Type B pancreatic cell (in vitro differentiated cells): Measurements from ENCODE around the gene ST6GALNAC3. TPM values are rescaled to one million over a fixed set of nuclear protein-coding genes. Genes with fewer than 3 reads are reported as not detected.

Source experiments
- DNase-seq: peaks from one replicate; pipeline ENCODE4 v3.0.0; 2021; ENCODE audit warnings: mixed read lengths; ENCODE audit not compliant: unreplicated experiment; ENCODE audit errors: extremely low spot score
- H3K27ac Mint-ChIP-seq: 2 replicates; pipeline ENCODE4 v1.8.0; 2021; ENCODE audit warnings: mild to moderate bottlenecking, mixed read lengths
- H3K27me3 Mint-ChIP-seq: 2 replicates; pipeline ENCODE4 v1.8.0; 2021; ENCODE audit warnings: mixed read lengths
- H3K36me3 Mint-ChIP-seq: 2 replicates; pipeline ENCODE4 v1.8.0; 2021; ENCODE audit warnings: mixed read lengths
- H3K4me1 Mint-ChIP-seq: one replicate; pipeline ENCODE4 v1.8.0; 2021; ENCODE audit warnings: mixed read lengths; ENCODE audit not compliant: unreplicated experiment
- H3K4me3 Mint-ChIP-seq: 2 replicates; pipeline ENCODE4 v1.8.0; 2021; ENCODE audit warnings: mild to moderate bottlenecking, mixed read lengths
- H3K9me3 Mint-ChIP-seq: 2 replicates; pipeline ENCODE4 v1.8.0; 2021; ENCODE audit warnings: mixed read lengths
- total RNA-seq: library from RNA; stranded (reverse); gene quantifications from 2 replicates; pipeline ENCODE4 v1.2.1, GENCODE V29; 2021; ENCODE audit warnings: low replicate concordance
- TF ChIP-seq, protein P1 (sequence below): fragments of 200-600 bp; sonication (generic); conservative IDR thresholded peaks from 2 replicates; pipeline ENCODE4 v1.5.0; 2021; ENCODE audit warnings: antibody characterized with exemption, mild to moderate bottlenecking

Gene ST6GALNAC3
- total RNA-seq, 1 donor from 2014 or later = 24.7 TPM

- Mint-ChIP-seq H3K36me3 (no peaks in the 10 kb centered on the region), H3K9me3 (no peaks in the 10 kb centered on the region), H3K27me3 (no peaks in the 10 kb centered on the region), H3K4me3 (no peak overlapping the region), H3K4me1 (no peaks in the 10 kb centered on the region), H3K27ac (no peak overlapping the region)
- TF ChIP-seq, protein P1, sequence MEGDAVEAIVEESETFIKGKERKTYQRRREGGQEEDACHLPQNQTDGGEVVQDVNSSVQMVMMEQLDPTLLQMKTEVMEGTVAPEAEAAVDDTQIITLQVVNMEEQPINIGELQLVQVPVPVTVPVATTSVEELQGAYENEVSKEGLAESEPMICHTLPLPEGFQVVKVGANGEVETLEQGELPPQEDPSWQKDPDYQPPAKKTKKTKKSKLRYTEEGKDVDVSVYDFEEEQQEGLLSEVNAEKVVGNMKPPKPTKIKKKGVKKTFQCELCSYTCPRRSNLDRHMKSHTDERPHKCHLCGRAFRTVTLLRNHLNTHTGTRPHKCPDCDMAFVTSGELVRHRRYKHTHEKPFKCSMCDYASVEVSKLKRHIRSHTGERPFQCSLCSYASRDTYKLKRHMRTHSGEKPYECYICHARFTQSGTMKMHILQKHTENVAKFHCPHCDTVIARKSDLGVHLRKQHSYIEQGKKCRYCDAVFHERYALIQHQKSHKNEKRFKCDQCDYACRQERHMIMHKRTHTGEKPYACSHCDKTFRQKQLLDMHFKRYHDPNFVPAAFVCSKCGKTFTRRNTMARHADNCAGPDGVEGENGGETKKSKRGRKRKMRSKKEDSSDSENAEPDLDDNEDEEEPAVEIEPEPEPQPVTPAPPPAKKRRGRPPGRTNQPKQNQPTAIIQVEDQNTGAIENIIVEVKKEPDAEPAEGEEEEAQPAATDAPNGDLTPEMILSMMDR = no peak
- no peak for DNase-seq
Measured at GRCh38 chr1:76492752-76493430, 418.3 kb downstream of the ST6GALNAC3 start.

DNA sequence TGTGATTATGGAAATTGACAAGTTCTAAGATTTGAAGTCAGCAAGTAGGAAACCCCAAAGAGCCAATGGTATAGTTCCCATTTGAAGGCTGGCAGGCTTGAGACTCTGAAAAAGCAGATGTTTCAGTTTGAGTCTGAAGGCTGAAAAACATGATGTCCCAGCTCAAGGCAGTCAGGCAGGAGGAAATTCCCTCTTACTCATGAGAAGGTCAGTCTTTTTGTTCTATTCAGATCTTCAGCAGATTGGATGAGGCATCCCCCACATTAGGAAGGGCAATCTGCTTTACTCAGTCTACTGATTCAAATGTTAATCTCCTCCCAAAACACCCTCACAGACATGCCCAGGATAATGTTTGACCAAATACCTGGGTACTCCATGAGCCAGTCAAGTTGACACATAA, 420.3 kb downstream of the ST6GALNAC3 start:
- no peak for DNase-seq
- Mint-ChIP-seq H3K27ac (no peak overlapping the region), H3K27me3 (no peaks in the 10 kb centered on the region), H3K4me1 (no peaks in the 10 kb centered on the region), H3K9me3 (no peaks in the 10 kb centered on the region), H3K36me3 (no peaks in the 10 kb centered on the region), H3K4me3 (no peak overlapping the region)
- TF ChIP-seq, protein P1 = no peak

- no peak for DNase-seq
- Mint-ChIP-seq H3K36me3 (no peaks in the 10 kb centered on the region), H3K4me1 (peaks cover 16% of the 10 kb centered on the region), H3K4me3 (no peak overlapping the region), H3K27me3 (no peaks in the 10 kb centered on the region), H3K9me3 (no peaks in the 10 kb centered on the region), H3K27ac (no peak overlapping the region)
- TF ChIP-seq, protein P1 = no peak
Measured at GRCh38 chr1:76496871-76497270, 422.3 kb downstream of the ST6GALNAC3 start.

DNA sequence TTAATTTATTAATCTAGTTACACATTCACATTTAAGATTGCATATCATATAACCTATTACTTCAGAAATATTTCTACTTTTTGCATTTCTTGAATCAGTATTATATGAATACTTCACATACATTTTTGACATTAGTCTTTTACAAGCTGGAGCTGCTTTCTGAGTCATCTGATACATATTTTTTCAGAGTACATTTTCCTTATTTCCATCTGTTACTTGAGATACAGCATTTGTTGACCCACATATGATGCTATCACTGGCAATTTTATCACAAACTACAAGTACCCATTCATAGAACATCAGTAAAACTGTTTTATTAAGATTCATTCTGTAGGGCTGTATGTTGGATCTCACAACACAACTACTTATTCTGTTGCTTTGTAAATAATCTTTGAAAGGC, 425.6 kb downstream of the ST6GALNAC3 start:
- H3K27me3 Mint-ChIP-seq = no peaks in the 10 kb centered on the region
- TF ChIP-seq, protein P1 = no peak
- no peaks in the 10 kb centered on the region for H3K9me3 Mint-ChIP-seq
- H3K36me3 Mint-ChIP-seq = no peaks in the 10 kb centered on the region
- no peak for DNase-seq
- peaks cover 21% of the 10 kb centered on the region for H3K4me1 Mint-ChIP-seq
- H3K27ac Mint-ChIP-seq = no peak overlapping the region
- H3K4me3 Mint-ChIP-seq = no peak overlapping the region

DNA sequence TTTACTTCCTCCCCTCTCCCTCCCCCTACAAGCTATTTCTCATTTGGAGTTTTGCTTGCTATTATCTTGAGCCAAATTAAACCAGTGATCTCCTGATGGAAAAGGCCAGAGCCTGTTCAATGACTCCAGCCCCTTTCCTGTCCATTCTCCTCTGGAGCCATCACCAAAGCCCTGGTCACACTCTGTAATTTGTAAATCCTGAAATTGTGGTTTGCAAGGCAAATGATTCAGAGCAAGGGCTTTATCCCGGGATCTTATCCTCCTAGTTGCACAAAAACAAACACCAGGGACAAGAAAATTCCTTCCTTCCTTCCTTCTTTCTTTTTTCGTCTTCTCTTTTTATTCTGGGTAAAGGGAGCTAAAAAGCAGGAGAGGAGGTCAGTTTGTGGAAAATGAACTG, 426.6 kb downstream of the ST6GALNAC3 start:
- Mint-ChIP-seq H3K4me3 (no peak overlapping the region), H3K27ac (peak overlapping the region; percentile 44), H3K27me3 (no peaks in the 10 kb centered on the region)

More for the DNA sequence above, 426.6 kb downstream of the ST6GALNAC3 start:
- H3K9me3 Mint-ChIP-seq = no peaks in the 10 kb centered on the region
- H3K36me3 Mint-ChIP-seq = no peaks in the 10 kb centered on the region
- TF ChIP-seq, protein P1 = no peak
- DNase-seq = no peak
- peaks cover 21% of the 10 kb centered on the region for H3K4me1 Mint-ChIP-seq
